OCI-LY7 (cell line): ENCODE measurements around the gene LOC128125822.

Experiments used
- BruUV-seq: library from RNA; stranded (reverse); fragments of 400-500 nt; replicated peaks from 2 replicates; lab custom pipeline; 2021; lab: Mats Ljungman, UMichigan
- CTCF ChIA-PET: fragments of 300-600 bp; sonication (Branson Sonifier 250); formaldehyde crosslinking; loops from one replicate; lab custom pipeline; 2022; ENCODE audit warnings: antibody characterized with exemption; ENCODE audit not compliant: unreplicated experiment; lab: Charles Lee
- POLR2A ChIA-PET: fragments of 300-600 bp; sonication (Branson Sonifier 250); formaldehyde crosslinking; loops from one replicate; lab custom pipeline; 2022; ENCODE audit warnings: antibody characterized with exemption; lab: Charles Lee
- DNase-seq: peaks from one replicate; pipeline ENCODE4 v3.0.0-alpha.2; 2015; ENCODE audit warnings: low spot score
- H2AFZ ChIP-seq: fragments of 200-600 bp; sonication (generic), shearing (Covaris generic); 2 replicates; pipeline ENCODE4 v1.6.1; 2014; ENCODE audit warnings: mild to moderate bottlenecking, antibody characterized with exemption, low read length, moderate library complexity
- H3K27ac ChIP-seq: fragments of 200-600 bp; sonication (generic); 2 replicates; pipeline ENCODE4 v1.5.1; 2014; ENCODE audit warnings: mixed run types, low read depth, mild to moderate bottlenecking, moderate library complexity, low read length, inconsistent platforms; ENCODE audit not compliant: poor library complexity, severe bottlenecking
- H3K36me3 ChIP-seq: fragments of 200-600 bp; sonication (generic); 2 replicates; pipeline ENCODE4 v1.6.1; 2014; ENCODE audit warnings: mild to moderate bottlenecking, antibody characterized with exemption, low read length, moderate library complexity, mixed read lengths; ENCODE audit not compliant: insufficient read depth
- H3K4me1 ChIP-seq: fragments of 200-600 bp; sonication (generic); 2 replicates; pipeline ENCODE4 v1.5.1; 2014; ENCODE audit warnings: mild to moderate bottlenecking, low read length; ENCODE audit not compliant: insufficient read depth, poor library complexity, severe bottlenecking
- H3K4me2 ChIP-seq: fragments of 200-600 bp; sonication (generic); 2 replicates; pipeline ENCODE4 v1.6.1; 2014; ENCODE audit warnings: mild to moderate bottlenecking, low read length
- H3K4me3 ChIP-seq: fragments of 200-600 bp; sonication (generic); 2 replicates; pipeline ENCODE4 v1.5.1; 2014; ENCODE audit warnings: mild to moderate bottlenecking, low read depth, low read length; ENCODE audit not compliant: poor library complexity, severe bottlenecking
- H3K79me2 ChIP-seq: fragments of 200-600 bp; sonication (generic); 2 replicates; pipeline ENCODE4 v1.6.1; 2016; ENCODE audit warnings: low read depth, mild to moderate bottlenecking, low read length, moderate library complexity, mixed read lengths; ENCODE audit not compliant: insufficient read depth
- H3K9me2 ChIP-seq: fragments of 200-600 bp; sonication (generic); 2 replicates; pipeline ENCODE4 v1.6.1; 2016; ENCODE audit warnings: mild to moderate bottlenecking, low read length, mixed read lengths; ENCODE audit not compliant: insufficient read depth
- H3K9me3 ChIP-seq: fragments of 200-600 bp; sonication (generic); 2 replicates; pipeline ENCODE4 v1.6.1; 2014; ENCODE audit warnings: mild to moderate bottlenecking, mixed run types, low read length, mixed read lengths
- H4K20me1 ChIP-seq: fragments of 200-600 bp; sonication (generic); 2 replicates; pipeline ENCODE4 v1.6.1; 2014; ENCODE audit warnings: mild to moderate bottlenecking, antibody characterized with exemption, low read length, moderate library complexity, mixed read lengths; ENCODE audit not compliant: insufficient read depth
- EZH2phosphoT487 ChIP-seq: fragments of 200-600 bp; sonication (generic); IDR thresholded peaks from 2 replicates; pipeline ENCODE4 v1.6.1; 2018; ENCODE audit warnings: low read depth, borderline replicate concordance, mild to moderate bottlenecking, mixed run types, antibody characterized with exemption, low read length, moderate library complexity, mixed read lengths
- intact Hi-C: fragments of 100-400 bp; cut with micrococcal nuclease; formaldehyde crosslinking; loops from one replicate; pipeline ENCODE4 v1.10.0; 2022; ENCODE audit not compliant: unreplicated experiment
- TF ChIP-seq, protein P1 (sequence below): fragments of 200-600 bp; sonication (generic); conservative IDR thresholded peaks from 2 replicates; pipeline ENCODE4 v1.5.1; 2014; ENCODE audit warnings: mild to moderate bottlenecking, antibody characterized with exemption, low read length, moderate library complexity, mixed read lengths

The LOC128125822 gene

DNA sequence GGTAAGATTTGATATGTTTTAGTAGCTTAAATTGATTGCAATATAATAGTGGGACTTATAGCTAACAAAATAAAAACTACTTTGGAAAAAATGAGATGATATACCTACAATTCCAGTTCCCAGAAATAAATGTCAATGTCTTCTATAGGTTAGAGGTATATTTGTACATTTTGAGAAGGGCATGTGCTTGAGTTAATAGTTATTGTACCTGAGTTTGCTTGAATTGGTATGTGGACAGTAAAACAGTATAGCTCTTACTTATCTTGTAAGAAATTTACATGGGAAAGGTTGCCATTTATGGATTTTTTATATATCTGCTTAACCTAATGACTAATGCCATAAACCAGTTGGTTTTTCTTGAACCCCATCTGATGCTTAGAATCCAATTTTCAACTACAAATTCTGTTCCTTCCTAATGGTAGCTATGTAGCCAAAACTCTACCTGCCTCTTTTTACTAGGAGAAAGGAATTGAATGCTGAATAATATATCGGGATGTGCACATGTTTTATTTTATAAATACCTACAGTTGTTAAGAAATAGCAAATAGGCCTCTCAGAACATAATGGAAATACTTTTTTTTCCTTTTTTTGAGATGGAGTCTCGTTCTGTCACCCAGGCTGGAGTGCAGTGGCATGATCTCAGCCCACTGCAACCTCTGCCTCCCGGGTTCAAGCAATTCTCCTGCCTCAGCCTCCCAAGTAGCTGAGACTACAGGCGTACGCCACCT lies 4.9 kb downstream of the LOC128125822 start:
- BruUV-seq = no TSS peak
- Histone ChIP-seq H3K4me1 (peaks cover 14% of the 10 kb centered on the region), H3K4me2 (no peak overlapping the region), H4K20me1 (peaks cover 41% of the 10 kb centered on the region), H3K36me3 (peaks cover 78% of the 10 kb centered on the region), H3K79me2 (peaks cover 91% of the 10 kb centered on the region), H2AFZ (no peak overlapping the region), H3K9me2 (no peaks in the 10 kb centered on the region), H3K27ac (no peak overlapping the region), H3K4me3 (no peak overlapping the region), H3K9me3 (peaks cover 6% of the 10 kb centered on the region; the same call in 1 of the 2 replicates)
- no peak for DNase-seq
- ChIA-PET POLR2A (interaction anchor here (0.6 to 1.1 kb wide), 5 partner anchors 17 to 225 kb away, joined by 3 to 4 read pairs (median 3); no protein-coding TSS in a partner anchor), CTCF (no interaction called here)
- intact Hi-C loops = no loop called here
- TF ChIP-seq, protein P1, sequence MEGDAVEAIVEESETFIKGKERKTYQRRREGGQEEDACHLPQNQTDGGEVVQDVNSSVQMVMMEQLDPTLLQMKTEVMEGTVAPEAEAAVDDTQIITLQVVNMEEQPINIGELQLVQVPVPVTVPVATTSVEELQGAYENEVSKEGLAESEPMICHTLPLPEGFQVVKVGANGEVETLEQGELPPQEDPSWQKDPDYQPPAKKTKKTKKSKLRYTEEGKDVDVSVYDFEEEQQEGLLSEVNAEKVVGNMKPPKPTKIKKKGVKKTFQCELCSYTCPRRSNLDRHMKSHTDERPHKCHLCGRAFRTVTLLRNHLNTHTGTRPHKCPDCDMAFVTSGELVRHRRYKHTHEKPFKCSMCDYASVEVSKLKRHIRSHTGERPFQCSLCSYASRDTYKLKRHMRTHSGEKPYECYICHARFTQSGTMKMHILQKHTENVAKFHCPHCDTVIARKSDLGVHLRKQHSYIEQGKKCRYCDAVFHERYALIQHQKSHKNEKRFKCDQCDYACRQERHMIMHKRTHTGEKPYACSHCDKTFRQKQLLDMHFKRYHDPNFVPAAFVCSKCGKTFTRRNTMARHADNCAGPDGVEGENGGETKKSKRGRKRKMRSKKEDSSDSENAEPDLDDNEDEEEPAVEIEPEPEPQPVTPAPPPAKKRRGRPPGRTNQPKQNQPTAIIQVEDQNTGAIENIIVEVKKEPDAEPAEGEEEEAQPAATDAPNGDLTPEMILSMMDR = no peak
- no peak for TF ChIP-seq EZH2phosphoT487

DNA sequence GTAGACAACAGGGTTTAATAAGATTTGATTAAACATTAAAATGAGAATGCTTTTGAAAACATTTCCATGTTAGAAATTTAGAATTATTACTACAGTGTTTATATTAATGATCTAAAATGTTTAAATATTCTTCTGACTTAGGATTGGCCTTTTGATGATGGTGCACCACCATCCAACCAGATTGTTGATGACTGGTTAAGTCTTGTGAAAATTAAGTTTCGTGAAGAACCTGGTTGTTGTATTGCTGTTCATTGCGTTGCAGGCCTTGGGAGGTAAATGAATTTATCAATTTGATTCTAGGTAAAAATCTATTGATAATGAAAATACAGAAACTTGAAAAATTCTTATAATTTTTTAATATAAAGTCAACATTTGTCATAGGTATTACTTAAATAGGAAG lies 6.5 kb downstream of the LOC128125822 start:
- Histone ChIP-seq H2AFZ (no peak overlapping the region), H3K4me1 (peaks cover 14% of the 10 kb centered on the region), H3K9me2 (no peaks in the 10 kb centered on the region), H3K36me3 (peaks cover 94% of the 10 kb centered on the region), H3K4me3 (no peak overlapping the region), H4K20me1 (peaks cover 40% of the 10 kb centered on the region), H3K4me2 (no peak overlapping the region), H3K79me2 (peaks cover 78% of the 10 kb centered on the region), H3K27ac (no peak overlapping the region), H3K9me3 (peaks cover 6% of the 10 kb centered on the region; the same call in 1 of the 2 replicates)
- CTCF ChIA-PET = no interaction called here
- POLR2A ChIA-PET = no interaction called here
- intact Hi-C loops = no loop called here
- TF ChIP-seq, protein P1 = no peak
- TF ChIP-seq EZH2phosphoT487 = no peak
- BruUV-seq = no TSS peak
- DNase-seq = no peak
